C4-2B (cell line): ENCODE results near the gene LHX2.

ENCODE experiments used
- ZFX ChIP-seq: fragments of 450-650 bp; IDR thresholded peaks from 2 replicates; pipeline ENCODE4 v1.6.1; 2017
- TF ChIP-seq, protein P1 (sequence below): fragments of 450-650 bp; conservative IDR thresholded peaks from 2 replicates; pipeline ENCODE4 v1.5.1; 2017; ENCODE audit warnings: mild to moderate bottlenecking

DNA sequence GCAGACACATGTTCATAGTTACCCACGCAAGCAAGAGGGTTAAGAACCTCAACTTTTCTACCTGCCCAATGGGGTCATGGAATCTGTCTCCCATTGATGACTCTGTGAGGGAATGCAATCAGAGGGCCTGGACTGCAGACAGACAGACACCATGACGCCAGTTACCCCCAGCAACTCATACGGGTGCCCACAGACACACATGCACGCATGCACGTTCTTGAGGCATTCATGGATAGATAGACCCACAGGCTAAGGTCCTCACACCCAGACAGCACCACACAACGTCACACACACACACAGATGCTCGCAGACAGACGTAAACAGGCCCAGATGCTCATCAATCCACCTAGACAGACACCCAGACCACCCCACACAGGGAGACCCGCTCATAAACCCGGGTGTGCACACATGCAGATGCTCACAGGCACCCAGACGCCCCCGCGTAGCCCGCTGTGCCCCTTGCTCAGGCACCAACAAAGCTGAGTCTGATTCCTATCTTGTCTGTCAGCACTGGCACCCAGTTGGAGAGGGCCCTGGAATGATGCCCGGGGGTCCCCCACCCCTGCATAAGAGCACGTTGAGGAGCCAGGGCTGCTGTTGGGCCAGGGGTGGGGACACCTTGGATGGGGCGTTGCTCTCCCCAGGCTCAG is 23.6 kb downstream of the LHX2 start:
- TF ChIP-seq, protein P1, sequence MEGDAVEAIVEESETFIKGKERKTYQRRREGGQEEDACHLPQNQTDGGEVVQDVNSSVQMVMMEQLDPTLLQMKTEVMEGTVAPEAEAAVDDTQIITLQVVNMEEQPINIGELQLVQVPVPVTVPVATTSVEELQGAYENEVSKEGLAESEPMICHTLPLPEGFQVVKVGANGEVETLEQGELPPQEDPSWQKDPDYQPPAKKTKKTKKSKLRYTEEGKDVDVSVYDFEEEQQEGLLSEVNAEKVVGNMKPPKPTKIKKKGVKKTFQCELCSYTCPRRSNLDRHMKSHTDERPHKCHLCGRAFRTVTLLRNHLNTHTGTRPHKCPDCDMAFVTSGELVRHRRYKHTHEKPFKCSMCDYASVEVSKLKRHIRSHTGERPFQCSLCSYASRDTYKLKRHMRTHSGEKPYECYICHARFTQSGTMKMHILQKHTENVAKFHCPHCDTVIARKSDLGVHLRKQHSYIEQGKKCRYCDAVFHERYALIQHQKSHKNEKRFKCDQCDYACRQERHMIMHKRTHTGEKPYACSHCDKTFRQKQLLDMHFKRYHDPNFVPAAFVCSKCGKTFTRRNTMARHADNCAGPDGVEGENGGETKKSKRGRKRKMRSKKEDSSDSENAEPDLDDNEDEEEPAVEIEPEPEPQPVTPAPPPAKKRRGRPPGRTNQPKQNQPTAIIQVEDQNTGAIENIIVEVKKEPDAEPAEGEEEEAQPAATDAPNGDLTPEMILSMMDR: no peak
- no peak for TF ChIP-seq ZFX
